Thoracic aorta (tissue), 2 donors: ENCODE results near the gene ANKMY2. TPM values are rescaled to one million over a fixed set of nuclear protein-coding genes. Genes with fewer than 3 reads are reported as not detected.

Experiments used
- ATAC-seq: fragments of 150-250 bp; one replicate; pipeline ENCODE4 v1.8.0; 2017; ENCODE audit warnings: low read depth; ENCODE audit not compliant: insufficient number of reproducible peaks, low FRiP score
- DNase-seq: peaks from one replicate; pipeline ENCODE4 v3.0.0-alpha.2; 2020; ENCODE audit warnings: low spot score
- H3K27ac ChIP-seq, 2 donors: fragments of 200-600 bp; sonication (generic); 1 replicate in 1 of 2; 2 replicates in 1 of 2; pipeline ENCODE4 v1.5.1; 2016; ENCODE audit warnings: mild to moderate bottlenecking in 2 of 2, moderate library complexity in 2 of 2
- H3K27me3 ChIP-seq: fragments of 200-600 bp; sonication (generic); replicated peaks from 2 replicates; pipeline ENCODE4 v1.6.0; 2016; ENCODE audit warnings: mild to moderate bottlenecking; ENCODE audit not compliant: insufficient read depth
- H3K36me3 ChIP-seq: fragments of 200-600 bp; sonication (generic); one replicate; pipeline ENCODE4 v1.5.1; 2016
- H3K4me1 ChIP-seq, 2 donors: fragments of 200-600 bp; sonication (generic); 1 replicate in 1 of 2; 2 replicates in 1 of 2; pipeline versions ENCODE4 v1.5.1 to v1.6.0; 2016; ENCODE audit warnings: low read depth in 2 of 2, mild to moderate bottlenecking in 1 of 2; ENCODE audit not compliant: control insufficient read depth in 1 of 2
- H3K4me3 ChIP-seq: fragments of 200-600 bp; sonication (generic); 2 replicates; pipeline ENCODE4 v1.5.1; 2016; ENCODE audit warnings: mild to moderate bottlenecking
- H3K9me3 ChIP-seq: fragments of 200-600 bp; sonication (generic); 2 replicates; pipeline ENCODE4 v1.5.1; 2016
- CTCF ChIP-seq: fragments of 200-600 bp; sonication (generic); IDR thresholded peaks from one replicate; pipeline ENCODE4 v1.5.1; 2019; ENCODE audit warnings: antibody characterized with exemption
- total RNA-seq, 2 donors: library from RNA; depleted of rRNA; stranded (reverse); fragments of >200 nt; gene quantifications; one replicate each; pipeline versions ENCODE4 v1.1.0 to v1.2.3, GENCODE V29; 2016

ANKMY2 gene
- total RNA-seq, 2 donors from 2014 or later = 9.1 to 10.2 TPM

GRCh38 chr7:16559497-16560179 lies 85.9 kb downstream of the ANKMY2 start:
- no peak overlapping the region for H3K27ac ChIP-seq
- TF ChIP-seq CTCF = no peak
- H3K4me3 ChIP-seq = no peak overlapping the region
- no peaks in the 10 kb centered on the region for H3K9me3 ChIP-seq
- ATAC-seq = no peak
- no peaks in the 10 kb centered on the region for H3K36me3 ChIP-seq
- no peaks in the 10 kb centered on the region for H3K4me1 ChIP-seq
- no peaks in the 10 kb centered on the region for H3K27me3 ChIP-seq
- DNase-seq = no peak

- no peak for TF ChIP-seq CTCF
- ATAC-seq (no peak), DNase-seq (no peak)
- H3K9me3 ChIP-seq = no peaks in the 10 kb centered on the region
- H3K4me1 ChIP-seq = no peaks in the 10 kb centered on the region
- H3K36me3 ChIP-seq = no peaks in the 10 kb centered on the region
- no peak overlapping the region for H3K4me3 ChIP-seq
- no peaks in the 10 kb centered on the region for H3K27me3 ChIP-seq
- H3K27ac ChIP-seq = no peak overlapping the region
Observed at GRCh38 chr7:16558761-16559302, 86.7 kb downstream of the ANKMY2 start.

- no peaks in the 10 kb centered on the region for H3K27me3 ChIP-seq
- H3K27ac ChIP-seq = no peak overlapping the region
- DNase-seq = no peak
- H3K4me1 ChIP-seq = no peaks in the 10 kb centered on the region
- no peak overlapping the region for H3K4me3 ChIP-seq
- TF ChIP-seq CTCF = no peak
- no peaks in the 10 kb centered on the region for H3K9me3 ChIP-seq
- no peaks in the 10 kb centered on the region for H3K36me3 ChIP-seq
- ATAC-seq = no peak
Observed at GRCh38 chr7:16556359-16556758, 89.2 kb downstream of the ANKMY2 start.

GRCh38 chr7:16554518-16555236 lies 90.9 kb downstream of the ANKMY2 start:
- no peak for TF ChIP-seq CTCF
- H3K9me3 ChIP-seq = no peaks in the 10 kb centered on the region

GRCh38 chr7:16550671-16551070 lies 94.9 kb downstream of the ANKMY2 start:
- no peak for DNase-seq
- no peaks in the 10 kb centered on the region for H3K4me1 ChIP-seq
- no peaks in the 10 kb centered on the region for H3K36me3 ChIP-seq
- no peak for ATAC-seq
- no peak overlapping the region for H3K4me3 ChIP-seq
- H3K27ac ChIP-seq = no peak overlapping the region
- no peak for TF ChIP-seq CTCF
- H3K27me3 ChIP-seq = no peaks in the 10 kb centered on the region
- H3K9me3 ChIP-seq = no peaks in the 10 kb centered on the region

More at GRCh38 chr7:16554518-16555236, 90.9 kb downstream of the ANKMY2 start:
- DNase-seq (no peak), ATAC-seq (no peak)
- no peaks in the 10 kb centered on the region for H3K27me3 ChIP-seq
- H3K36me3 ChIP-seq = no peaks in the 10 kb centered on the region
- H3K27ac ChIP-seq = no peak overlapping the region
- no peaks in the 10 kb centered on the region for H3K4me1 ChIP-seq
- no peak overlapping the region for H3K4me3 ChIP-seq
